ENCODE measurements around the gene FMN2. TPM values are rescaled to one million over a fixed set of nuclear protein-coding genes. Genes with fewer than 3 reads are reported as not detected.

FMN2 gene
- total RNA-seq, 4 donors from 2014 or later: 0.46 to 1.4 (median 0.49) TPM; not detected in 1

GRCh38 chr1:240503558-240503957 lies 411.9 kb downstream of the FMN2 start:
- TF ChIP-seq POLR2A (IDR thresholded peaks at IDR 0.05): no peak
- TF ChIP-seq CTCF (IDR thresholded peaks at IDR 0.05): no peak
- 0 to 84% methylated on average over 1 of the region's 1 CpG for WGBS, 2 donors
- intact Hi-C loops (cut with DNase I; ENCODE audit: low total_unique reads): no loop called here
- H3K4me3 ChIP-seq (ENCODE audit: low read depth, poor library complexity, severe bottlenecking): no peak overlapping the region
- DNase-seq (ENCODE audit: low spot score in 2 of 2): no peak

GRCh38 chr1:240506176-240506575 lies 414.5 kb downstream of the FMN2 start:
- TF ChIP-seq POLR2A (IDR thresholded peaks at IDR 0.05) (no peak), CTCF (IDR thresholded peaks at IDR 0.05) (no peak)
- WGBS, 2 donors: 67 to 73% methylated on average over 4 of the region's 4 CpGs
- no peak for DNase-seq (ENCODE audit: low spot score in 2 of 2)
- H3K4me3 ChIP-seq (ENCODE audit: low read depth, poor library complexity, severe bottlenecking): no peak overlapping the region
- intact Hi-C loops (cut with DNase I; ENCODE audit: low total_unique reads): no loop called here

GRCh38 chr1:240508201-240508600 lies 416.5 kb downstream of the FMN2 start:
- no peak for DNase-seq (ENCODE audit: low spot score in 2 of 2)
- intact Hi-C loops (cut with DNase I; ENCODE audit: low total_unique reads): no loop called here
- no peak for TF ChIP-seq CTCF (IDR thresholded peaks at IDR 0.05)
- no peak for TF ChIP-seq POLR2A (IDR thresholded peaks at IDR 0.05)
- WGBS, 2 donors: 67 to 76% methylated on average over 3 of the region's 3 CpGs
- H3K4me3 ChIP-seq (ENCODE audit: low read depth, poor library complexity, severe bottlenecking): no peak overlapping the region

DNA sequence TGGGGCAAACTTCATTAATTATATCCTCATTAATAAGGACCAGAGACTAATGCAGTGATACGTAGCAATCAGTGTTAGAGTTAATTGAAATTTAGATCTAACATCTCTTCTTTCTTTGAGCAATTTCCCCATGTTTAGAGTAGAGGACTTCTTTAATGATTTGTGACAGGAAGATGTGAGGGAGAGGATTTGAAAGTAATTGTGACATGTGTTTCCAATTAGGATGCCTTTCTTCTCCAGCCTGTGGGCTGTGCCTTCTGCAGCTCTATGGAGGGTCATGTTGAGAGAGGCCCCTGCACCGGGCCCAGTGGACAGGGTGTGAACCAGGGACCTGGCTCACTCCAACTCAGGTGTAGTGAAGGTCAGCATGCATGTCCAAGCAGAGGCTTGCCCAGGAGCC lies 417.3 kb downstream of the FMN2 start:
- WGBS, 2 donors: 53 to 59% methylated on average over 2 of the region's 2 CpGs
- no peak overlapping the region for H3K4me3 ChIP-seq (ENCODE audit: low read depth, poor library complexity, severe bottlenecking)
- intact Hi-C loops (cut with DNase I; ENCODE audit: low total_unique reads): no loop called here
- DNase-seq (ENCODE audit: low spot score in 2 of 2): no peak
- TF ChIP-seq CTCF (IDR thresholded peaks at IDR 0.05) (no peak), POLR2A (IDR thresholded peaks at IDR 0.05) (no peak)

- TF ChIP-seq CTCF (IDR thresholded peaks at IDR 0.05) (no peak), POLR2A (IDR thresholded peaks at IDR 0.05) (no peak)
- intact Hi-C loops (cut with DNase I; ENCODE audit: low total_unique reads): no loop called here
- no peak for DNase-seq (ENCODE audit: low spot score in 2 of 2)
- no peak overlapping the region for H3K4me3 ChIP-seq (ENCODE audit: low read depth, poor library complexity, severe bottlenecking)
These were observed 420.1 kb downstream of the FMN2 start for GRCh38 chr1:240511789-240512188.

GRCh38 chr1:240515505-240515904 lies 423.8 kb downstream of the FMN2 start:
- TF ChIP-seq CTCF (IDR thresholded peaks at IDR 0.05) (no peak), POLR2A (IDR thresholded peaks at IDR 0.05) (no peak)
- DNase-seq (ENCODE audit: low spot score in 2 of 2): no peak
- WGBS, 2 donors: 45 to 46% methylated on average over 1 of the region's 1 CpG
- H3K4me3 ChIP-seq (ENCODE audit: low read depth, poor library complexity, severe bottlenecking): no peak overlapping the region
- intact Hi-C loops (cut with DNase I; ENCODE audit: low total_unique reads): no loop called here

Measured in lower leg skin (tissue), 4 donors.